ENCODE results near the gene PPP1R12C. TPM values are rescaled to one million over a fixed set of nuclear protein-coding genes. Genes with fewer than 3 reads are reported as not detected.
A peak's percentile ranks its signal among the peaks of the same experiment; 100 is the strongest.

The PPP1R12C gene
- total RNA-seq, 1 donor from 2014 or later = 32.4 TPM

- no peak for DNase-seq (ENCODE audit: low read depth)
Measured at GRCh38 chr19:55146705-55147273, 29.4 kb upstream of the PPP1R12C start.

GRCh38 chr19:55146078-55146704 is 28.8 kb upstream of the PPP1R12C start:
- DNase-seq (ENCODE audit: low read depth) = no peak

- DNase-seq (ENCODE audit: low read depth) = no peak
Measured at GRCh38 chr19:55145232-55145631, 27.8 kb upstream of the PPP1R12C start.

- DNase-seq (ENCODE audit: low read depth) = no peak
Measured at GRCh38 chr19:55141696-55142095, 24.3 kb upstream of the PPP1R12C start.

GRCh38 chr19:55137915-55138314 is 20.5 kb upstream of the PPP1R12C start:
- DNase-seq (ENCODE audit: low read depth) = no peak

- no peak for DNase-seq (ENCODE audit: low read depth)
Measured at GRCh38 chr19:55136399-55137102, 19.1 kb upstream of the PPP1R12C start.

- no peak for DNase-seq (ENCODE audit: low read depth)
Measured at GRCh38 chr19:55134736-55135135, 17.3 kb upstream of the PPP1R12C start.

GRCh38 chr19:55133639-55134444 is 16.4 kb upstream of the PPP1R12C start:
- no peak for DNase-seq (ENCODE audit: low read depth)

GRCh38 chr19:55132453-55133129 is 15.2 kb upstream of the PPP1R12C start:
- no peak for DNase-seq (ENCODE audit: low read depth)

GRCh38 chr19:55131421-55131820 is 14.0 kb upstream of the PPP1R12C start:
- DNase-seq (ENCODE audit: low read depth) = no peak

- no peak for DNase-seq (ENCODE audit: low read depth)
Measured at GRCh38 chr19:55119053-55119452, 1.6 kb upstream of the PPP1R12C start.

- peak; percentile 21 for DNase-seq (ENCODE audit: low read depth)
Measured at GRCh38 chr19:55118401-55118991, 1.1 kb upstream of the PPP1R12C start.

GRCh38 chr19:55117663-55118391 is 390 bp upstream of the PPP1R12C start:
- DNase-seq (ENCODE audit: low read depth) = peak; percentile 95

GRCh38 chr19:55116232-55116858 is 1.1 kb downstream of the PPP1R12C start:
- peak; percentile 2 for DNase-seq (ENCODE audit: low read depth)

GRCh38 chr19:55115446-55116065 is 1.9 kb downstream of the PPP1R12C start:
- DNase-seq (ENCODE audit: low read depth) = no peak

GRCh38 chr19:55114566-55115145 is 2.8 kb downstream of the PPP1R12C start:
- DNase-seq (ENCODE audit: low read depth) = no peak

GRCh38 chr19:55113570-55114039 is 3.8 kb downstream of the PPP1R12C start:
- peak; percentile 79 for DNase-seq (ENCODE audit: low read depth)

GRCh38 chr19:55112777-55113569 is 4.5 kb downstream of the PPP1R12C start:
- peak; percentile 32 for DNase-seq (ENCODE audit: low read depth)

All from renal cortical epithelial cell (primary cell).